PC-3 (cell line): ENCODE measurements around the gene STK11. TPM values are rescaled to one million over a fixed set of nuclear protein-coding genes. Genes with fewer than 3 reads are reported as not detected.
A peak's percentile ranks its signal among the peaks of the same experiment; 100 is the strongest.

Experiments used
- ATAC-seq: fragments of 200-7000 bp; cut with Tn5 transposase; 2 replicates; pipeline ENCODE4 v1.9.1; 2020; ENCODE audit warnings: mild to moderate bottlenecking, moderate library complexity
- BruUV-seq: library from RNA; stranded (reverse); fragments of 400-500 nt; replicated peaks from 2 replicates; lab custom pipeline; 2021; lab: Mats Ljungman, UMichigan
- CTCF ChIA-PET: fragments of 300-600 bp; sonication (Branson Sonifier 250); formaldehyde crosslinking; loops from one replicate; lab custom pipeline; 2022; ENCODE audit warnings: antibody characterized with exemption; lab: Charles Lee
- POLR2A ChIA-PET: fragments of 300-600 bp; sonication (Branson Sonifier 250); formaldehyde crosslinking; loops from one replicate; lab custom pipeline; 2022; ENCODE audit warnings: antibody characterized with exemption; ENCODE audit not compliant: unreplicated experiment; lab: Charles Lee
- DNase-seq: peaks from one replicate; pipeline ENCODE4 v3.0.0-alpha.2; 2015
- H2AFZ ChIP-seq: fragments of 300-600 bp; sonication (generic); 2 replicates; pipeline ENCODE4 v1.6.0; 2016; ENCODE audit warnings: antibody characterized with exemption, low read length
- H3F3A ChIP-seq: fragments of 300-600 bp; sonication (generic); one replicate; pipeline ENCODE4 v1.6.0; 2017; ENCODE audit warnings: antibody characterized with exemption, low read length, control low read depth, mild to moderate bottlenecking; ENCODE audit not compliant: unreplicated experiment
- H3K27ac ChIP-seq: fragments of 300-600 bp; sonication (generic); 2 replicates; pipeline ENCODE4 v1.5.1; 2016; ENCODE audit warnings: mild to moderate bottlenecking, low read length
- H3K27me3 ChIP-seq: fragments of 300-600 bp; sonication (generic); 2 replicates; pipeline ENCODE4 v1.6.1; 2016; ENCODE audit warnings: low read length, mixed read lengths
- H3K36me3 ChIP-seq: fragments of 300-600 bp; sonication (generic); 2 replicates; pipeline ENCODE4 v1.6.1; 2016; ENCODE audit warnings: low read depth, mixed run types, low read length, mixed read lengths
- H3K4me1 ChIP-seq: fragments of 300-600 bp; sonication (generic); 2 replicates; pipeline ENCODE4 v1.5.1; 2016; ENCODE audit warnings: low read length; ENCODE audit not compliant: insufficient read depth
- H3K4me2 ChIP-seq: fragments of 300-600 bp; sonication (generic); 2 replicates; pipeline ENCODE4 v1.6.0; 2016; ENCODE audit warnings: low read length
- H3K4me3 ChIP-seq: fragments of 300-600 bp; sonication (generic); 2 replicates; pipeline ENCODE4 v1.5.1; 2016; ENCODE audit warnings: mild to moderate bottlenecking, low read length, mixed read lengths
- H3K79me2 ChIP-seq: fragments of 300-600 bp; sonication (generic); 2 replicates; pipeline ENCODE4 v1.6.1; 2017; ENCODE audit warnings: low read length, mixed read lengths
- H3K9ac ChIP-seq: fragments of 300-600 bp; sonication (generic); 2 replicates; pipeline ENCODE4 v1.6.0; 2016; ENCODE audit warnings: mild to moderate bottlenecking, low read length
- H3K9me2 ChIP-seq: fragments of 300-600 bp; sonication (generic); replicated peaks from 2 replicates; pipeline ENCODE4 v1.6.1; 2016; ENCODE audit warnings: mixed run types, low read length, mixed read lengths
- H3K9me3 ChIP-seq: fragments of 300-600 bp; sonication (generic); 2 replicates; pipeline ENCODE4 v1.6.1; 2016; ENCODE audit warnings: low read length, mixed read lengths
- H4K20me1 ChIP-seq: fragments of 300-600 bp; sonication (generic); 2 replicates; pipeline ENCODE4 v1.6.1; 2016; ENCODE audit warnings: low read length, mixed read lengths
- CTCF ChIP-seq: fragments of 300-600 bp; sonication (generic); conservative IDR thresholded peaks from 2 replicates; pipeline ENCODE4 v1.5.1; 2017; ENCODE audit warnings: antibody characterized with exemption, low read depth, mild to moderate bottlenecking, low read length
- EZH2 ChIP-seq: fragments of 300-600 bp; sonication (generic); IDR thresholded peaks from one replicate; pipeline ENCODE4 v1.6.1; 2017; ENCODE audit warnings: antibody characterized with exemption, mild to moderate bottlenecking, low read length; ENCODE audit not compliant: unreplicated experiment
- EZH2phosphoT487 ChIP-seq: fragments of 300-600 bp; sonication (generic); IDR thresholded peaks from 2 replicates; pipeline ENCODE4 v1.6.1; 2018; ENCODE audit warnings: mild to moderate bottlenecking, antibody characterized with exemption, low read length, borderline replicate concordance
- intact Hi-C: fragments of 100-400 bp; cut with micrococcal nuclease; formaldehyde crosslinking; loops from 2 replicates; pipeline ENCODE4 v1.9.0; 2023
- total RNA-seq: library from RNA; depleted of rRNA; stranded (reverse); fragments of >200 nt; gene quantifications from 2 replicates; pipeline ENCODE4 v1.2.3, GENCODE V29; 2014

The STK11 gene
- total RNA-seq, 1 experiment from 2014 or later, result 82.4 TPM

GRCh38 chr19:1269065-1269477 is 63.5 kb downstream of the STK11 start, which contains the start of gene CIRBP:
Gene CIRBP (plus strand): TSS chr19:1269332. CDS start chr19:1270934, 1,602 bp downstream.
- Histone ChIP-seq H3K4me3 (peak within 1 kb of the TSS; percentile 71), H3K79me2 (peaks cover 46% of the 10 kb centered on the region), H3K4me2 (peak within 1 kb of the TSS; percentile 98), H3K9ac (peak within 1 kb of the TSS; percentile 85), H3K36me3 (peaks cover 4% of the 10 kb centered on the region; the same call in 1 of the 2 replicates), H3K9me3 (no peaks in the 10 kb centered on the region), H3K27me3 (no peaks in the 10 kb centered on the region), H3K4me1 (peaks cover 70% of the 10 kb centered on the region), H3K27ac (peak within 1 kb of the TSS; percentile 94), H3F3A (no peaks in the 10 kb centered on the region), H4K20me1 (no peaks in the 10 kb centered on the region), H2AFZ (peak within 1 kb of the TSS; percentile 26; the same call in 1 of the 2 replicates), H3K9me2 (no peaks in the 10 kb centered on the region)
- no peak for TF ChIP-seq CTCF
- no peak for TF ChIP-seq EZH2phosphoT487
- TF ChIP-seq EZH2, result no peak
- peak; percentile 95 for DNase-seq
- CTCF ChIA-PET, result interaction anchor here (0.6 to 1.2 kb wide), 3 partner anchors 11 to 25 kb away, joined by 3 to 16 read pairs (median 4); no protein-coding TSS in a partner anchor
- POLR2A ChIA-PET, result interaction anchor here (0.5 to 1.2 kb wide), 12 partner anchors 10 to 252 kb away, joined by 3 to 29 read pairs (median 6); partner anchors contain the start of gene SBNO2
- no TSS peak for BruUV-seq
- intact Hi-C loops, result loop anchor here (1.0 kb wide), 1 partner anchor 17 kb away; no protein-coding TSS in a partner anchor
- peak; percentile 35 for ATAC-seq

GRCh38 chr19:1269478-1270212 is 64.1 kb downstream of the STK11 start:
- peak; percentile 78 for DNase-seq
- Histone ChIP-seq H3K9me2 (no peaks in the 10 kb centered on the region), H3K27ac (peak overlapping the region; percentile 94), H3K9me3 (no peaks in the 10 kb centered on the region), H3K9ac (peak overlapping the region; percentile 85), H3K4me2 (peak overlapping the region; percentile 98), H3K4me3 (peak overlapping the region; percentile 71), H3K36me3 (peaks cover 6% of the 10 kb centered on the region; the same call in 1 of the 2 replicates), H3K27me3 (no peaks in the 10 kb centered on the region), H3K79me2 (peaks cover 51% of the 10 kb centered on the region), H4K20me1 (no peaks in the 10 kb centered on the region), H3F3A (no peaks in the 10 kb centered on the region), H3K4me1 (peaks cover 76% of the 10 kb centered on the region), H2AFZ (peak overlapping the region; percentile 26; the same call in 1 of the 2 replicates)
- peak; percentile 3 for ATAC-seq
- CTCF ChIA-PET, result interaction anchor here (1.0 to 1.2 kb wide), 2 partner anchors 17 to 26 kb away, joined by 4 to 16 read pairs; no protein-coding TSS in a partner anchor
- BruUV-seq, result TSS peak; percentile 70
- TF ChIP-seq EZH2phosphoT487, result no peak
- TF ChIP-seq EZH2, result no peak
- intact Hi-C loops, result loop anchor here (1.0 to 10.0 kb wide), 2 partner anchors 17 to 85 kb away; a partner anchor contains a TSS
- POLR2A ChIA-PET, result interaction anchor here (0.6 to 1.2 kb wide), 10 partner anchors 11 to 496 kb away, joined by 3 to 29 read pairs (median 10); partner anchors contain the start of gene SBNO2

- BruUV-seq, result no TSS peak
- POLR2A ChIA-PET, result no interaction called here
- Histone ChIP-seq H3K79me2 (peaks cover 56% of the 10 kb centered on the region), H3K9ac (peak overlapping the region; percentile 85), H3K9me2 (no peaks in the 10 kb centered on the region), H2AFZ (0 out of 2 replicates have a peak overlapping the region, but pooled peaks have one; percentile 26), H4K20me1 (no peaks in the 10 kb centered on the region), H3K4me3 (peak overlapping the region; percentile 71), H3F3A (no peaks in the 10 kb centered on the region), H3K27ac (peak overlapping the region; percentile 94), H3K9me3 (no peaks in the 10 kb centered on the region), H3K4me2 (peak overlapping the region; percentile 98), H3K4me1 (peaks cover 74% of the 10 kb centered on the region), H3K36me3 (peaks cover 6% of the 10 kb centered on the region; the same call in 1 of the 2 replicates), H3K27me3 (no peaks in the 10 kb centered on the region)
- TF ChIP-seq CTCF, result no peak
- no peak for TF ChIP-seq EZH2
- TF ChIP-seq EZH2phosphoT487, result no peak
- ATAC-seq (no peak), DNase-seq (peak; percentile 51)
- intact Hi-C loops, result loop anchor here (10.0 kb wide), 1 partner anchor 84 kb away; a partner anchor contains a TSS
- CTCF ChIA-PET, result no interaction called here
These were observed 64.8 kb downstream of the STK11 start for GRCh38 chr19:1270213-1270853.
